CD4-positive, alpha-beta T cell treated with Interleukin-1 beta for 1 hour (primary cell): Measurements from ENCODE around the gene AGBL1.
"Not testable (repeated sequence)": the region's sequence is repeated elsewhere in the genome, so short reads cannot be mapped to it uniquely, and the experiment has no call there.

ENCODE experiments used
- DNase-seq, 2 donors: peaks; one replicate each; pipeline ENCODE4 v3.0.0-alpha.2; 2020 to 2022

AGBL1 gene

GRCh38 chr15:87031540-87032230, 952.0 kb downstream of the AGBL1 start:
- DNase-seq: no peak

DNA sequence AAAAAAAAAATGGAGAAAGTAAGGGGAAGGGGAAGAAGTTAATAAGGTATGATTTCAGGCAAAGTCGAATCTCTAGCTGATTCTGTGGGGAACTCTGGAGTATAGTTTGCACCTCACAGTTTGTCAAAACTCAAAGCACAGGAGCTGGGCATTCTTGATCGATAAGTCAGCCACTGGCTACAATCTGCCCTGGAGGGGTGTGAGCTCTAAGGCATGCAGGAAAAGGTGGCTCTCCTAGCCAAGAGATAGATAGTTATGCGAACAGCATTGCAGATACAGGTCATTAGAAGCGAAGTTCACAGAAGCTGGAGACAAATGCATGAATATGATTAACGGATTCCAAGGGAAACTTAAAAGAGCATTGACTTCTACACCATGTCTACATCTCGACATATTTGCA, 952.6 kb downstream of the AGBL1 start:
- DNase-seq: no peak

DNA sequence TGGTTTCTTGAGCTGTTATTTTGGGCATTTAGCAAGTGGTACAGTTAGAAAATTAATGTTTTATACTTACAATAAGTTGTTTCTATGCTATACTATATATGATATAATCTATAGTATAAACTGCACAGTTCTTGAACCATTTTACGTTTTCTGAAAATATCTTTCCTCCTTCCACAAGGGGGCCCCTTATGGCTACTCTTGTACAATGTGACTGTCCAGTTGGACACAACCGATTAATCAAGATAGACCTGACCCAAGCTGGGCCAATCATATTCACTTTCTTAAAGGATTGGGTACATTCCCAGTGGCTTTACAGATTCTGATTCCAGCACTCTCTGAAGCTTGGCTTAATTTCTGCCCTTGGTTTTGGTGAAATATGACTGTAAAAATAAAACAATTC, 953.4 kb downstream of the AGBL1 start:
- DNase-seq: no peak

GRCh38 chr15:87034886-87035285, 955.2 kb downstream of the AGBL1 start:
- no peak for DNase-seq

DNA sequence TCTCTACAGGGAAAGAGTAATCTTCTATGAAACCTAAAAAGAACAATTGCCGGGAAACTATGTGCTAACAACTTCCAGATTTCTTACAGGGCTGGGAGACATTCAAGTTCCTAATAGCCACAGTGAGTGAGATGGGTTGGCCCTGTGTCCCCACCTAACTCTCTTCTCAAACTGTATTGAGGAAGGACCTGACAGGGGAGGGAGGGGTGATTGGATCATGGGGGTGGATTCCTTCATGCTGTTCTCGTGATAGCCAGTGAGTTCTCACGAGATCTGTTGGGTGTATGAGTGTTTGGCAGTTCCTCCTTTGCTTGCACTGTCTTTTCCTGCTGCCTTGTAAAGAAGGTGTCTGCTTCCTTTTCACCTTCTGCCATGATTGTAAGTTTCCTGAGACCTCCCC, 958.7 kb downstream of the AGBL1 start:
- DNase-seq: no peak

GRCh38 chr15:87042619-87043018, 962.9 kb downstream of the AGBL1 start:
- DNase-seq: not testable (repeated sequence)

- no peak for DNase-seq
Measured at GRCh38 chr15:87045746-87046145, 966.1 kb downstream of the AGBL1 start.

GRCh38 chr15:87047203-87047965, 967.7 kb downstream of the AGBL1 start:
- no peak for DNase-seq
